Lower leg skin (tissue), 4 donors: ENCODE data around the gene ACTL8. TPM values are rescaled to one million over a fixed set of nuclear protein-coding genes. Genes with fewer than 3 reads are reported as not detected.

Experiments
- DNase-seq, 2 donors: peaks; one replicate each; pipeline ENCODE4 v3.0.0-alpha.2; 2019; ENCODE audit warnings: low spot score in 2 of 2
- H3K4me3 ChIP-seq: fragments of 200-600 bp; sonication (generic); 2 replicates; pipeline ENCODE4 v1.5.1; 2017; ENCODE audit warnings: mild to moderate bottlenecking, low read depth; ENCODE audit not compliant: poor library complexity, severe bottlenecking
- CTCF ChIP-seq, 3 donors: fragments of 450-650 bp; IDR thresholded peaks; one replicate each; pipeline ENCODE4 v1.5.1; 2016; ENCODE audit warnings: antibody characterized with exemption in 3 of 3, mild to moderate bottlenecking in 3 of 3, moderate library complexity in 2 of 3
- POLR2A ChIP-seq, 2 donors: fragments of 450-650 bp; IDR thresholded peaks; one replicate each; pipeline ENCODE4 v1.6.1; 2016 to 2017; ENCODE audit warnings: antibody characterized with exemption in 2 of 2, mild to moderate bottlenecking in 1 of 2, moderate library complexity in 1 of 2
- WGBS, 2 donors: methylation state at CpG; one replicate each; pipeline ENCODE4 v1.1.5; 2018; 5-methylcytosine and 5-hydroxymethylcytosine counted together
- intact Hi-C: fragments of 100-400 bp; cut with DNase I; formaldehyde crosslinking; loops from one replicate; pipeline ENCODE4 v1.15.0; 2023; ENCODE audit warnings: low total_unique reads
- total RNA-seq, 4 donors: library from RNA; depleted of rRNA; stranded (reverse); fragments of >200 nt; gene quantifications; one replicate each; pipeline ENCODE4 v1.1.0, GENCODE V29; 2016

The ACTL8 gene
- total RNA-seq, 4 donors from 2014 or later = not detected

GRCh38 chr1:17777330-17777729, 22.2 kb downstream of the ACTL8 start:
- WGBS, 2 donors = 61 to 64% methylated on average over 10 of the region's 10 CpGs
- DNase-seq = no peak
- TF ChIP-seq CTCF (IDR thresholded peaks at IDR 0.05) (no peak), POLR2A (IDR thresholded peaks at IDR 0.05) (no peak)
- intact Hi-C loops = no loop called here
- H3K4me3 ChIP-seq = no peak overlapping the region

GRCh38 chr1:17777818-17778217, 22.7 kb downstream of the ACTL8 start:
- H3K4me3 ChIP-seq = no peak overlapping the region
- WGBS, 2 donors = 82 to 85% methylated on average over 8 of the region's 8 CpGs
- no peak for TF ChIP-seq POLR2A (IDR thresholded peaks at IDR 0.05)
- TF ChIP-seq CTCF (IDR thresholded peaks at IDR 0.05) = no peak
- intact Hi-C loops = no loop called here
- DNase-seq = no peak

GRCh38 chr1:17780916-17781315, 25.8 kb downstream of the ACTL8 start:
- no peak overlapping the region for H3K4me3 ChIP-seq
- DNase-seq = no peak
- intact Hi-C loops = no loop called here
- WGBS, 2 donors = 70 to 71% methylated on average over 4 of the region's 4 CpGs
- no peak for TF ChIP-seq CTCF (IDR thresholded peaks at IDR 0.05)
- no peak for TF ChIP-seq POLR2A (IDR thresholded peaks at IDR 0.05)

GRCh38 chr1:17789926-17790325, 34.8 kb downstream of the ACTL8 start:
- no peak for DNase-seq
- intact Hi-C loops = no loop called here
- H3K4me3 ChIP-seq = no peak overlapping the region
- WGBS, 2 donors = 64 to 89% methylated on average over 4 of the region's 5 CpGs
- TF ChIP-seq POLR2A (IDR thresholded peaks at IDR 0.05) (no peak), CTCF (IDR thresholded peaks at IDR 0.05) (no peak)

- DNase-seq = peak in 1 of 2 donors; percentile 53
- no peak overlapping the region for H3K4me3 ChIP-seq
- WGBS, 2 donors = 47 to 63% methylated on average over 4 of the region's 4 CpGs
- intact Hi-C loops = no loop called here
- TF ChIP-seq POLR2A (IDR thresholded peaks at IDR 0.05) (no peak), CTCF (IDR thresholded peaks at IDR 0.05) (no peak)
These were observed 35.4 kb downstream of the ACTL8 start for GRCh38 chr1:17790383-17791054.

- H3K4me3 ChIP-seq = no peak overlapping the region
- DNase-seq = peak in 1 of 2 donors; percentile 73
- intact Hi-C loops = no loop called here
- 63 to 70% methylated on average over 8 to 9 of the region's 9 CpGs for WGBS, 2 donors
- TF ChIP-seq CTCF (IDR thresholded peaks at IDR 0.05) = no peak
- TF ChIP-seq POLR2A (IDR thresholded peaks at IDR 0.05) = no peak
These were observed 35.9 kb downstream of the ACTL8 start for GRCh38 chr1:17791055-17791390.
